HG02973 (cell line): ENCODE data around the gene KRT13.

Experiments used
- ATAC-seq: cut with Tn5 transposase; IDR thresholded peaks from one replicate; pipeline ENCODE4 v1.9.1; 2021; ENCODE audit warnings: moderate library complexity; ENCODE audit not compliant: unreplicated experiment

KRT13 gene

GRCh38 chr17:41475421-41475820 lies 30.0 kb downstream of the KRT13 start:
- no peak for ATAC-seq

DNA sequence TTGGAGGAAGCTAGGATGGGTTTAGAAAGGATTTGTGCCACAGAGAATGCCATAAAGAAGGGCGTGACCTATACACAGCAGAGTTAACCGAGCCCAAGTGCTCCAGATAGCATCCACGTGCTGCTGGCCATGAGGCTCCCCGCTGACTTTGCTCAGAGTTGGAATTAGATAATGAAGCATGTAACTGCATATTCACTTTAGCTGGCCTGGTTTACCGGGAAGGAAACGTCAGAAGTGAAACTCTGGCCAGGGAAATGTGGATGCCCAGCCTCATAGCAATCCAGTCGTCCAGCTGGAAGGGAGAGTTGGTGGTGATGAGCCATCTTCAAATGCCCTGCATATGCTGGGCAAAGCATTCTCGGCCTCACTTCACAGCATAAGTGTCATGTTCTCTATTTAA lies 30.5 kb downstream of the KRT13 start:
- no peak for ATAC-seq

DNA sequence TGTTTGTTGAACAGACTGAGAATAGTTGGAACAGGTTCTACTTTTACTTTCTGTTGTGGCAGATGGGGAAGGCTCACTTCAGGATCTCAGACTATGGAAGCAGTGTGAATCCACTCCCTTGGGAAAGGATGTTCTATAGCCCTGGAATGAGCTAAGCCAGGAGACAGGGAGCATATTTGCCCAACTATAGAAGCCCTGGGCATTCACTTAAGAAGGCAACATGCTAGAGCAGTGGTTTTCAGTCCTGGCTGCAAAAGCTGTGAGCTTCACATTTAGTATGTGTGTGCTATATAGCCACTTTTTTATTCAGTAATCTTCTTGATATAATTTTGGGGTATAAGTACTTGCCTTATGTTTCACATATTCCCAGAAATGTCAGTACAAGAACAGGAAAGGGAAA lies 37.1 kb downstream of the KRT13 start:
- ATAC-seq, result no peak

GRCh38 chr17:41467561-41467960 lies 37.9 kb downstream of the KRT13 start:
- ATAC-seq, result no peak

- ATAC-seq, result no peak
These were observed 38.4 kb downstream of the KRT13 start, which contains the start of gene KRT32 for GRCh38 chr17:41466988-41467387. Gene KRT32, minus strand, starts transcription at chr17:41467386. Its CDS starts 61 bp downstream, at chr17:41467325.

GRCh38 chr17:41464682-41465081 lies 40.7 kb downstream of the KRT13 start:
- ATAC-seq, result no peak

- ATAC-seq, result no peak
These were observed 41.2 kb downstream of the KRT13 start for GRCh38 chr17:41464173-41464572.

GRCh38 chr17:41463746-41464145 lies 41.7 kb downstream of the KRT13 start:
- no peak for ATAC-seq

GRCh38 chr17:41462705-41463104 lies 42.7 kb downstream of the KRT13 start:
- no peak for ATAC-seq

GRCh38 chr17:41457676-41458075 lies 47.7 kb downstream of the KRT13 start:
- no peak for ATAC-seq

DNA sequence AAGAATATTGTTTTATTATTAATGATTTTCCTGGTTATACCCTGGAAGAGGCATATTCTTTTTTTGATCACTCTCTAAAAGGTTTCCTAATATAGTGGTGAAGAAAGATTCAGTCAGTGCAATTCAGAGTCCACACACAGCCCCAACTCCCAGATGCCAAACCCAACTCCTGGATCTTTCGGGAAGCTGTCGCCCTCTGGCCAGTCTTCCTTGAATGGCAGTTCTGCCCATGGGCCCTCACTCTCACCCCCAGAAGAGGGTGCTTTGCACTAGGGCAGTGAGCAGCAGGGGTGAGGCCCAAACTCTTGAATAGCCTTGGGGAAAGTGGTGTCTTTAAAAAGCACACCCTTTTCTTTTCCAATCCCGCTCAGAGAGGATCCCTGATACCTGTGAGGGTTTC lies 49.2 kb downstream of the KRT13 start:
- no peak for ATAC-seq

- ATAC-seq, result no peak
These were observed 50.2 kb downstream of the KRT13 start for GRCh38 chr17:41455236-41455635.

DNA sequence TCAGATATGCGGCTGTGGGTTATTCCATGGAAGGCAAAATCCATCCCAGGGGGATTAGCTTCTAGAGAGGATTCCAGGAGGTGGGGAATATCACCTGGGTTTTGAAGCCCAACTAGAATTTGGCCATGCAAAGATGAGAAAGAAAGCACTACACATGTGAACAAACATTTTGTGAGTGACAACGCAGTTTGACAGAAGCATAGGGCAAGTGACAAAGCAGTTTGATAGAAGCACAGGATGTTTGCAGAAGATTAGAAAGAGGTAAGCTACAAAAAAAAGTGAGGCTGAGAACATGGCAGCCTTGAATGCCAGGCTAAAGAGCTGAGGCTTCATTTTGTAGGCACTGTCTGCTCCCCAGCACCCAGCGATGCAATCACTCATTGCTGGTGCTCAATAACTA lies 52.3 kb downstream of the KRT13 start:
- ATAC-seq, result no peak

- no peak for ATAC-seq
These were observed 53.1 kb downstream of the KRT13 start for GRCh38 chr17:41452281-41452680.

DNA sequence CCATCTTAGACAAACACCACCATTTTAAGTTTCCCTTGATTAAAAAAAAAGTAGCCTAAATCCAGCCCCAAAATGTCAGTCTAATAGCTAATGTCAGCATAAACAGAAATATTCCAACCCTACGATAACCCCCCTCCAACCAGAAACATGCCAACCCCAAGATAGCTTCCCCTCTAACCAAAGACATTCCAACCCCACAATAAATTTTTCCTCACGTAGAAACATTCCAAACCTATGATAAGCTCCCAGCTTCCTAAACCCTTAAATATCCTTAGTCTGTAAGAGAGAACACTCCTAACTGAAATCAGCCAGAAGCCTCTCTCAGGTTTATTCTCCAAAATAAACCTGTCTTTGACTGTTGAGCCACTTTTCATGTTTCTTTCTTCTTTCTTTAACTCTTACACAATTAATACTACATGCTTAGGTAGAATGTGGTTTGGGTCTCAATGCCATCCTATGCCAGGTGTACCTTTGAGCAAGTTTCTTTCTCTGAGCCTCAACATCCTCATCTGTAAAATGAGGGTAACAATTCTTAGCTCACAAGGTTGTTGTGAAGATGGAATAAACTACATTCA lies 54.2 kb downstream of the KRT13 start:
- no peak for ATAC-seq
